ENCODE measurements around the gene GPR62.

DNA sequence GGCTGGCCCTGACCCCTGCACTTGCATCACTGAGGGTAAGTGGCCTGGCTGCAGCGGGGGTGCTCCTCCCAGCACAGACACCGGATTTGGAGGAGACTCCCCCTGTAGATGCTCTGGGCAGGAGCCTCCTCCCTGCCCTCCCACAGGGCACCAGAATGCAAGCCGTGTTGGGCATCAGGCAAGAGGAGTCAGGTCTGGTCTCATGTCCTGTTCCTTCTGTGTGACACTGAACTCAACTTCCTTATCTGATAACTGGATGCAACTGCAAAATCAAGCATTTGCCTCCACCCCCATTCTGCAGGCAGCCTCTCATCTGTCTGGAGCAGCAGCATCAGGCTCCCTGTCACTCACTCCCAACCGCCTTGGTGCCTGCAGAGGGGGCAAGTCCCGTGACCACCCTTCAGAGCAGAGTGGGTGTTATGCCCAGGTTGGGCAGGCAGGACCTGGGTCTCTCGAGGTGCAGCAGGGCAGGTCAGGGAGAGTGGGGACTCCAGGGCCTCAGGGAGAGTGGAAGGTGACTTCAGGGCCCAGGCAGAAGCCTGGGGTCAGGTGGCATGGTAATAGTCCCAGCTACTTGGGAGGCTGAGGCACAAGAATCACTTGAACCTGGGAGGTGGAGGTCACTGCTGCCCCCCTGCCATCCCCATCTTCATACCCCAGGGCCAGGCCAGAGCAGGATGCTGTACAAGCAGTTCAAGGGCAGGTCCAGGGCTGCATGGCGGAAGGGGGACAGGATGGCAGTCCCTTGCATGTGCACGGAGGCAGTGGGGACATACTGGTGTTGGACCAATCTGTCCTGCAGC, 51.0 kb downstream of the GPR62 start:
- TF ChIP-seq, protein P1, sequence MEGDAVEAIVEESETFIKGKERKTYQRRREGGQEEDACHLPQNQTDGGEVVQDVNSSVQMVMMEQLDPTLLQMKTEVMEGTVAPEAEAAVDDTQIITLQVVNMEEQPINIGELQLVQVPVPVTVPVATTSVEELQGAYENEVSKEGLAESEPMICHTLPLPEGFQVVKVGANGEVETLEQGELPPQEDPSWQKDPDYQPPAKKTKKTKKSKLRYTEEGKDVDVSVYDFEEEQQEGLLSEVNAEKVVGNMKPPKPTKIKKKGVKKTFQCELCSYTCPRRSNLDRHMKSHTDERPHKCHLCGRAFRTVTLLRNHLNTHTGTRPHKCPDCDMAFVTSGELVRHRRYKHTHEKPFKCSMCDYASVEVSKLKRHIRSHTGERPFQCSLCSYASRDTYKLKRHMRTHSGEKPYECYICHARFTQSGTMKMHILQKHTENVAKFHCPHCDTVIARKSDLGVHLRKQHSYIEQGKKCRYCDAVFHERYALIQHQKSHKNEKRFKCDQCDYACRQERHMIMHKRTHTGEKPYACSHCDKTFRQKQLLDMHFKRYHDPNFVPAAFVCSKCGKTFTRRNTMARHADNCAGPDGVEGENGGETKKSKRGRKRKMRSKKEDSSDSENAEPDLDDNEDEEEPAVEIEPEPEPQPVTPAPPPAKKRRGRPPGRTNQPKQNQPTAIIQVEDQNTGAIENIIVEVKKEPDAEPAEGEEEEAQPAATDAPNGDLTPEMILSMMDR (IDR thresholded peaks at IDR 0.05; ENCODE audit: borderline replicate concordance, extremely low read depth, low read length, poor library complexity, severe bottlenecking): no peak
- TF ChIP-seq EZH2 (IDR thresholded peaks at IDR 0.05; ENCODE audit: borderline replicate concordance, low read depth, low read length, severe bottlenecking): no peak

Measured in DND-41 (cell line).